Posterior cingulate gyrus (tissue), 11 donors: Measurements from ENCODE around the gene RCVRN.

Source experiments
- DNase-seq, 10 donors: peaks; one replicate each; pipeline versions ENCODE4 v3.0.0 to v3.0.0-alpha.2; 2020 to 2021; ENCODE audit warnings: mixed read lengths in 3 of 10
- intact Hi-C: fragments of 100-400 bp; cut with DNase I; formaldehyde crosslinking; loops from one replicate; pipeline ENCODE4 v1.15.1; 2023

RCVRN gene

DNA sequence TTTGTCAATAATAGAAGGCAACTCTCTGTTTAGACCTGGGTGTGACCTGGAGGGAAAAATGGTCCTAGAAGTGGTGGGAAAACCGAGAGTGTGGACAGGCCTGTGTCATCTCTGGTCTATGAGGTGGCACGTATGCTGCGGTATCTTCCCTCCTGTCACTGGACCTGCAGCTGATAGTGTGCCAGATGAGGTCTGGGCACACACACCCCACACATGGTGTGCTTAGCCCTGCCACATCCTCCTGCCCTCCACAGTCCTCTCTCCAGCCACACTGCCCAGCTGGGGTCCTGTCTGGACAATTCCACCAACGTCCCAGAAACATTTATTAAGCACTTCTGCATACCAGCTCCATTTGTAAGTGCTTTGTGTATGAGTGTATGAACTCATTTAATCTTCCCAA is 42.1 kb downstream of the RCVRN start:
- intact Hi-C loops: no loop called here
- DNase-seq: no peak

DNA sequence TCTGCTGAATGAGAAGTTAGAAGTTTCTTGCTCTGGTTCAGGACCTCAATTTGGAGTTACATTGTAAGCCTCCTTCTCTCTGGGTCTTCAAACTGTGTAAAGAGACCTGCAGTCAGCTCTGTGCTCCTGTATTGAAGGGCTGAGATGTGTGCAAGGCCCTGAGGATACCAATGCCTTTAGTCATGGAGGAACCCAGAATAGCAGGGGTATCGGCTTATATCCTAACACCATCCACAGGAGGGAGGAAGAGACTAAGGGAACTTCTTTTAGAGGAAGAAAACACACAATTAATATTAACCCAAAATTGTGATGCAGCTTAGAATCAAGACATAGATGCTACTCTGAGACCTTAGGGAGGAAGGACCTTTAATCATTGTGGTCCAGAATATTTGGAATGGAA is 42.9 kb downstream of the RCVRN start:
- DNase-seq: no peak
- intact Hi-C loops: no loop called here

GRCh38 chr17:9860851-9861250 is 44.2 kb downstream of the RCVRN start:
- no peak for DNase-seq
- intact Hi-C loops: no loop called here

DNA sequence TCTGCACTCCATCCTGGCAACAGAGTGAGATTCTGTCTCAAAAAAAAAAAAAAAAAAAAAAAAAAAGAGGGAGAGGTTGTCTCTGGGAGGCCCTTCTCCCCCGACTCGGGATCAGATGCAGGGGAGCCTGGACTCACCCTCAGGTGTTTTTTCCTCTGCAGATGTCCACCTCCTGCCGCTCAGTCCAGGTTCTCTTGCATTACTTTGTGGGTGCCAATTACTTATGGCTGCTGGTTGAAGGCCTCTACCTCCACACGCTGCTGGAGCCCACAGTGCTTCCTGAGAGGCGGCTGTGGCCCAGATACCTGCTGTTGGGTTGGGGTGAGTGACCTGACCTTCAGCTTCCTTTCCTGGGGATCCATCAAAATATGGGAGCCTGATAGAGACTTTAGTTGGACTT is 45.3 kb downstream of the RCVRN start:
- DNase-seq: no peak
- intact Hi-C loops: no loop called here

GRCh38 chr17:9855036-9855435 is 50.0 kb downstream of the RCVRN start:
- DNase-seq: no peak
- intact Hi-C loops: no loop called here

DNA sequence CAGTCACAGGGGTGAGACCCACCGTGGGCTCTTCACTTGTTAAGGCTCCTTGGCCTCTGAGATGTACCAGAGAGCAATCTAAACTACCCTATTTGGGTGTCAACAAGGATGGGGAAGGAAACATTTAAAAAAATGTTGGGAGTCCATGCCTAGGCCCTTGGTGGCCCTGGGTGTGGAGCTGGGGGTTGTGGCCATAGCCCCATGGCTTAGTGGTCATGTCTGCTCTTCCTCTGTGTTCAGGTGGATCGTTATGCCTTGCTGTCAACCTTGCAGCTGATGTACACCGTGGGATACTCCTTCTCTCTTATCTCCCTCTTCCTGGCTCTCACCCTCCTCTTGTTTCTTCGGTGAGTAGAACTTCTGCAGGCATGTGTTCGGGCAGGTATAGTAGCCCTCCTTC is 50.8 kb downstream of the RCVRN start:
- no peak for DNase-seq
- intact Hi-C loops: no loop called here

DNA sequence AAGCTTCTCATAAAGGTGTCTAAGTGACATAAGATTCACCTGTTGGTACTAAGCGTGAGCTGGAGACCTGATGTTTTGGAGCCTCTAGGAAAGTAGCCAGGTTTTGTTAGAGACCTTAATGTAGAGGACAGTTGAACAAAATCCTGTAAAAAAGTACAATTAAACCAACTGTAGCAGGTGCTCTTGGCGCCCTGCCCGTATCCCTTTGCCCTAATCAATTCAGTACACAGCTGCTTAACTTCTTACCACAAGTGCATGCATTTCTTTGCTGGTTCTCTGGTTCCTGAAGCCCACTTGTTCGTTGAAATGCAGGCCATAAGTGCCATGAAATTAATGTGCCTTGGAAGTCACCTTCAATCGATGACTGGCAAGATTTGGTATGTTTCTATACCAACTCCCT is 54.9 kb downstream of the RCVRN start:
- DNase-seq: no peak
- intact Hi-C loops: no loop called here
